IPS-20b (cell line): ENCODE data around the gene GREB1L.
"Not testable (repeated sequence)": the region's sequence is repeated elsewhere in the genome, so short reads cannot be mapped to it uniquely, and the experiment has no call there.

Source experiments
- H3K27ac ChIP-seq: one replicate; pipeline ENCODE4 v1.5.1; 2013; ENCODE audit warnings: low read length
- H3K27me3 ChIP-seq: 2 replicates; pipeline ENCODE4 v1.6.1; 2013; ENCODE audit warnings: mild to moderate bottlenecking, low read length, inconsistent platforms; ENCODE audit not compliant: insufficient read depth
- H3K36me3 ChIP-seq: 2 replicates; pipeline ENCODE4 v1.6.1; 2013; ENCODE audit warnings: low read depth, mild to moderate bottlenecking, inconsistent platforms, low read length, moderate library complexity; ENCODE audit not compliant: insufficient read depth
- H3K4me1 ChIP-seq: 2 replicates; pipeline ENCODE4 v1.6.1; 2013; ENCODE audit warnings: mild to moderate bottlenecking, control low read depth, inconsistent platforms, low read length, moderate library complexity; ENCODE audit not compliant: insufficient read depth
- H3K4me3 ChIP-seq: 2 replicates; pipeline ENCODE4 v1.5.1; 2013; ENCODE audit warnings: mild to moderate bottlenecking, low read length, inconsistent platforms
- H3K9ac ChIP-seq: 2 replicates; pipeline ENCODE4 v1.6.1; 2013; ENCODE audit warnings: low read depth, mild to moderate bottlenecking, inconsistent platforms, low read length, moderate library complexity
- H3K9me3 ChIP-seq: 2 replicates; pipeline ENCODE4 v1.6.1; 2013; ENCODE audit warnings: mild to moderate bottlenecking, low read depth, low read length, inconsistent platforms; ENCODE audit not compliant: insufficient read depth

Gene GREB1L

DNA sequence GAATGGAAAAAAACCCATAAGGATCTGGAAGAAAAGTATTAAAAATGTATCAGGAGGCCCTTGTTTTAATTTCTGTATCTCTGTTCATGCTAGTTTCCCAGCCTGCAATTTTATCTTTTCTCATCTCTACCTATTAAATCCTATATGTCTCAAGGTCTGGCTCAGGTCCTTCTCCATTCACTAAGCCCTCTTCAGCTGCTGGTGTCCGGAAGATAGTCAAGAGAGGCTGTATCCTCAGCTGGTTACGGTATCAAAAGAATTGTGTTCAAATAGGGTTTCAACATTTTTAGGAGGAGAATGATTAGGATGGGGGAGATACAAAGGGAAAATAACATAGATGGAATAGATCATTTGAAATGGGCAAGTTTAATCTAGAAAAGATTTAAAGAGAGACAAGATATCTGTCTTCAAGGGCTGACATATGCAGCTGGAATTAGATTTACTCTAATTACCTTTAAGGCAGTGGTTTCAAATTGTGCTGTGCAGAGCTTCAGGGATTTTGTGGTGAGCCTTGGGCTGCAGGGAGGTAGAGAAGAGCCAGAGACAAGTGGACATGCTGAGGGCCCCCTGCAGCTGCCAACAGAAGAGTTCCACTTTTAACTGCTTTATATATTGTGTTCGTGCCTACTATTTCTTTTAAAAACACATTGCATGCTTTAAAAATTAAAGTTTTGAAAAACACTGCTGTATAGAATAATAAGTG is 24.1 kb downstream of the GREB1L start:
- Histone ChIP-seq H3K9me3 (no peaks in the 10 kb centered on the region), H3K4me1 (peaks cover 47% of the 10 kb centered on the region), H3K4me3 (no peak overlapping the region), H3K36me3 (no peaks in the 10 kb centered on the region), H3K27me3 (no peaks in the 10 kb centered on the region), H3K27ac (no peak overlapping the region), H3K9ac (no peak overlapping the region)

GRCh38 chr18:21267400-21267799 is 25.4 kb downstream of the GREB1L start:
- Histone ChIP-seq H3K36me3 (no peaks in the 10 kb centered on the region), H3K27ac (no peak overlapping the region), H3K9me3 (no peaks in the 10 kb centered on the region), H3K27me3 (no peaks in the 10 kb centered on the region), H3K4me1 (peaks cover 40% of the 10 kb centered on the region), H3K4me3 (no peak overlapping the region), H3K9ac (no peak overlapping the region)

DNA sequence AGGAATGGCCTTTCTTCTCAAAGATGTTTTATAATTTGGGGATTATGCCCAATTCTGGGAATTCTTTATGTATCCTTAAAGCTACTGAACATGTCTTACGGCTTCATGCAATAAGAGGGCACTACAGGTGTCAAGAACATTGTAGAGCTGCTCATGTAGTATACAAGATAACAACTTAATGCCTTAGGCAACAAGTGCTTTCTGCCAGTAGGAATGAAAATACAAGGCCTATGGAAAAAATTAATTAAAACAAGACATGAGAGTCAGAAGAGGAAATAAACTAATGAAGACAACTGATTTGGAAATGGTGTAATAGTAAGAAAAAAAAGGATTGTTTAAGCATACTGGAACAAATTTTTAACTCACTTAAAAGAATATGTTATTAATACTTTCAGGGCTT is 27.3 kb downstream of the GREB1L start:
- H3K36me3 ChIP-seq, result no peaks in the 10 kb centered on the region
- H3K4me3 ChIP-seq, result no peak overlapping the region
- H3K9me3 ChIP-seq, result no peaks in the 10 kb centered on the region
- H3K27me3 ChIP-seq, result no peaks in the 10 kb centered on the region
- H3K4me1 ChIP-seq, result peaks cover 22% of the 10 kb centered on the region
- no peak overlapping the region for H3K27ac ChIP-seq
- H3K9ac ChIP-seq, result no peak overlapping the region

DNA sequence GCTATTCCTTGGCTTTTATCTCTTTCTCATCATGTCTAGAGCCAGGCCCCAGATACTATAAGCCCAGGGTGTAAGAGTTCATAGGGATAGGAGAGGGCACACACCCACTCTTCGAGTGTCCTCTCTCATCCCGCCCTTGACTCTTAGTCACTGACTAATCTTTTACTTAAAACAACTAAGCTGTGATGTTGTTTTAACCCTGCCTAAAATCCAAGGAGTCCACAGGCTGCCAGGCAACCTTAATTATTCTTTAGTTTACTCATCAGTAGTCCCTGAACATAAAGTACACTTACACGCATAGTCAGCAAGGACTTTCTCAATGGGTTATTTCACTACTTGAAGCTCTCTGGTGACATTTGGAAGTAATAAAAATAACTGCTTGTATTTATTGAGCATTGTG is 28.4 kb downstream of the GREB1L start:
- Histone ChIP-seq H3K27me3 (no peaks in the 10 kb centered on the region), H3K36me3 (no peaks in the 10 kb centered on the region), H3K9me3 (no peaks in the 10 kb centered on the region), H3K9ac (no peak overlapping the region), H3K27ac (no peak overlapping the region), H3K4me3 (no peak overlapping the region), H3K4me1 (peaks cover 13% of the 10 kb centered on the region; the same call in 1 of the 2 replicates)

DNA sequence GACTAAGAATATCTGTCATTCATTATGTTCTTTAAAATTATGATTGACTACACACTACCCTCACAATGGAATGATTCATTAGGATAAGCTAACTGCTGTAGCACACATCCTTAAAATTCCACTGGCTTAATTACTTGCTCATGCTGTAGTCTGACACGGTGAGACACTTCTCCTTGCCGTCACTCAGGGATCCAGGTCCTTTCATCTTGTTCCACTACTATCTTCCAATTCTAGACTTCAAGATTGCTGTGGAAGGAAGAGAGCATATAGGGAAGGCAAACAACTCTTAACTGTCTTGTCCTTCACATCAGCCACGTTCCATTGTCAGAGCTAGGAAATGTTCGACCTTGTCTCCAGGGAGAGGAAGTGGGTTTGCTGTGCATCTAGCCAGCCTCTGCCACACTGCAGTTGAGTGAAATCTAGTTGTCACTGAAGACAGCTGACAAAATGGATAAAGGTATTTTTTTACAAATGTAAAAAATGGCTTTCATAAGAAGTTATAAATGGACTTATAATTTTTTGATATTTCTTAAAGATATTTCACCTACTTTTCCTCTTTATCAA is 30.1 kb downstream of the GREB1L start:
- H3K4me1 ChIP-seq, result no peaks in the 10 kb centered on the region
- no peaks in the 10 kb centered on the region for H3K27me3 ChIP-seq
- H3K27ac ChIP-seq, result no peak overlapping the region
- H3K9me3 ChIP-seq, result no peaks in the 10 kb centered on the region
- H3K4me3 ChIP-seq, result no peak overlapping the region
- H3K36me3 ChIP-seq, result no peaks in the 10 kb centered on the region
- H3K9ac ChIP-seq, result no peak overlapping the region

DNA sequence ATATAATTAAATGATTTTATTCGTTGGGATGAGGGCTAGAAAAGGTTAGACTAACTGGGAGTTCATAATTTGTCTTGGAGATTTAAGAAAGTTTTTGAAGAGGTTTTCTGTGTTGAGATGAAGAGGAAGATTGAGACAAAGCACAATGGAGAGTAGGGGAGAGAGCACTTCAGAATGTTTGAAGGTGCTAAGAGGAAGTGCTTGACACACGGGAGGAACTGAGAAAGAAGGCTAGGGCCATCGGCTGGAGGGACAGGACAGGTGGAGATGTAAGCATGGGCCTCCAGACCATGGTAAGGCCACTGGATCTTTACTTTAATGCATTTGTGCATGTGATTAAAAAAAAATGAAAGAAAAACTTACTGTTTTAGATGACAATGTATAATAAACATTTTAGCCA is 31.5 kb downstream of the GREB1L start:
- H3K27me3 ChIP-seq, result no peaks in the 10 kb centered on the region
- no peak overlapping the region for H3K9ac ChIP-seq
- H3K36me3 ChIP-seq, result no peaks in the 10 kb centered on the region
- H3K27ac ChIP-seq, result no peak overlapping the region
- no peaks in the 10 kb centered on the region for H3K4me1 ChIP-seq
- no peaks in the 10 kb centered on the region for H3K9me3 ChIP-seq
- H3K4me3 ChIP-seq, result no peak overlapping the region

- Histone ChIP-seq H3K36me3 (no peaks in the 10 kb centered on the region), H3K27me3 (no peaks in the 10 kb centered on the region), H3K27ac (no peak overlapping the region), H3K9ac (no peak overlapping the region), H3K4me1 (no peaks in the 10 kb centered on the region), H3K9me3 (no peaks in the 10 kb centered on the region), H3K4me3 (no peak overlapping the region)
These were observed 33.6 kb downstream of the GREB1L start for GRCh38 chr18:21275645-21276044.

DNA sequence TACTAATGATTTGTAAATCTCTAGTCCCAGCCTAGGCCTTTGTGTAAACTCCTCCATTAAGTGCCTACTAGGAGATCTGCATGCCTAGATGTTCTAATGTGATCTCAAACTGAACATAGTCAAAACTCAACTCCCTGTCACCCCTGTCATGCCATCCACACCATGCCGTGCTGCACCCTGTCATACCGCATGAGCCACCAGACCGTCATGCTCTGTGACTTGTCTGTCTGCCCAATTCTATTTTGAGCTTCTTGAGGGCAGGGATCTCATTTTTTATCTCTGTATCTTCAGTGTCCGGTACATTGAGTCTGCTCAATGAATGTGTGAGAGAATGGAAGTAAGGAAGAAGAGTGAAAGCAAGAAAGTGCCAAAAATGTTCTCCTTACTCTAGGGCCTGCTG is 35.5 kb downstream of the GREB1L start:
- Histone ChIP-seq H3K4me3 (no peak overlapping the region), H3K36me3 (no peaks in the 10 kb centered on the region), H3K27ac (no peak overlapping the region), H3K9ac (no peak overlapping the region), H3K4me1 (no peaks in the 10 kb centered on the region), H3K9me3 (no peaks in the 10 kb centered on the region), H3K27me3 (no peaks in the 10 kb centered on the region)

DNA sequence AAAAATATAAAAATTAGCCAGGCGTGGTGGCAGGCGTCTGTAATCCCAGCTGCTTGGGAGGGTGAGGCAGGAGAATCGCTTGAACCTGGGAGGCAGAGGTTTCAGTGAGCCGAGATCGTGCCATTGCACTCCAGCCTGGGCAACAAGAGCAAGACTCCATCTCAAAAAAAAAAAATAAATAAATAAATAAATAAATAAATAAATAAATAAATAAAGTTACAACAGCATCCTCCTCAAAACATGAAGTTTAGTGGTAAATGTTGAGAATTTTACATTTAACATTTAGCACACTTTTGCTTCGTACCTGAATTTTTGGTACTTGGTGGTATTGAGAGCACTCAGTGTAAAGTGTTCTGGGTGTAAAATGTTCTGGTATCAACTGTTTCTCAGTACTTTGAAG is 36.2 kb downstream of the GREB1L start:
- not testable (repeated sequence) for H3K27ac ChIP-seq, H3K36me3 ChIP-seq, H3K4me3 ChIP-seq, H3K9ac ChIP-seq, H3K27me3 ChIP-seq, H3K9me3 ChIP-seq, H3K4me1 ChIP-seq

DNA sequence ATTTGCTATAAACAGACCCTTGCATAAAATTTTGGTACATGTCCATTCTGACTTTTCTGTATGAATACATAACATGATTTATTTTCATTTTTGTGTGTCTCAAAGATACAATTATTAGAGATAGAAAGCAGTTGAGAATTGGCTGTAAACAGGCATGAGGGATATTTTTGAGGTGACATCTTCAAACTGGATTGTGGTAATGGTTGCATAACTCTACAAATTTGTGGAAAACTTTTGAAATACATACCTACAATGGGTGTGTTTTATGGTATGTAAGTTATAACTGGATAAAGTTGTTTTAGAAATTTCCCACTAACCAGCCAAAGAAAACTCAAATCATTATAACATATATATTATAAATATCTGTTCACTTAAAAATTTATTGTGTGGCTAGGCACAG is 39.6 kb downstream of the GREB1L start:
- no peak overlapping the region for H3K27ac ChIP-seq
- no peaks in the 10 kb centered on the region for H3K36me3 ChIP-seq
- no peaks in the 10 kb centered on the region for H3K9me3 ChIP-seq
- H3K27me3 ChIP-seq, result no peaks in the 10 kb centered on the region
- H3K4me1 ChIP-seq, result no peaks in the 10 kb centered on the region
- H3K4me3 ChIP-seq, result no peak overlapping the region
- no peak overlapping the region for H3K9ac ChIP-seq

DNA sequence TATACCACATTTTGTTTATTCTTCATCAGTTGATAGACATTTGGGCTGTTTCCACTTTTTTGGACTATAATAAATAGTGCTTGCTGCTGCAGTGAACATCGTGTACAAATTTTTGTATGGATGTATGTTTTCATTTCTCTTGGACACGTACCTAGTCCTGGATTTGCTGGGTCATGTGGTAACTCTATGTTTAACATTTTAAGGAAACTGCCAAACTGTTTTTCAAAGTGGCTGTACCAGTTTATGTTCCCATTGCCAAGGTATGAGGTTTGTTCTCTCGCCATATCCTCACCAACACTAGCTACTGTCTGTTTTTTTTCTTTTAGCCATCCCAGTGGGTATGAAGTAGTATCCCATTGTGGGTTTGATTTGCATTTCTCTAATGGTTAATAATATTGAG is 42.5 kb downstream of the GREB1L start:
- H3K9ac ChIP-seq, result no peak overlapping the region
- no peaks in the 10 kb centered on the region for H3K36me3 ChIP-seq
- no peaks in the 10 kb centered on the region for H3K9me3 ChIP-seq
- no peak overlapping the region for H3K4me3 ChIP-seq
- H3K4me1 ChIP-seq, result no peaks in the 10 kb centered on the region
- H3K27ac ChIP-seq, result no peak overlapping the region
- no peaks in the 10 kb centered on the region for H3K27me3 ChIP-seq

- no peak overlapping the region for H3K27ac ChIP-seq
- no peak overlapping the region for H3K4me3 ChIP-seq
- no peaks in the 10 kb centered on the region for H3K27me3 ChIP-seq
- no peaks in the 10 kb centered on the region for H3K4me1 ChIP-seq
- no peaks in the 10 kb centered on the region for H3K36me3 ChIP-seq
- no peak overlapping the region for H3K9ac ChIP-seq
- H3K9me3 ChIP-seq, result no peaks in the 10 kb centered on the region
These were observed 47.8 kb downstream of the GREB1L start for GRCh38 chr18:21289827-21290226.
